ENCODE data around the gene LDB3.
"Not testable (repeated sequence)": the region's sequence is repeated elsewhere in the genome, so short reads cannot be mapped to it uniquely, and the experiment has no call there.

GRCh38 chr10:86735278-86735677, 67.0 kb downstream of the LDB3 start:
- TF ChIP-seq, protein P1, sequence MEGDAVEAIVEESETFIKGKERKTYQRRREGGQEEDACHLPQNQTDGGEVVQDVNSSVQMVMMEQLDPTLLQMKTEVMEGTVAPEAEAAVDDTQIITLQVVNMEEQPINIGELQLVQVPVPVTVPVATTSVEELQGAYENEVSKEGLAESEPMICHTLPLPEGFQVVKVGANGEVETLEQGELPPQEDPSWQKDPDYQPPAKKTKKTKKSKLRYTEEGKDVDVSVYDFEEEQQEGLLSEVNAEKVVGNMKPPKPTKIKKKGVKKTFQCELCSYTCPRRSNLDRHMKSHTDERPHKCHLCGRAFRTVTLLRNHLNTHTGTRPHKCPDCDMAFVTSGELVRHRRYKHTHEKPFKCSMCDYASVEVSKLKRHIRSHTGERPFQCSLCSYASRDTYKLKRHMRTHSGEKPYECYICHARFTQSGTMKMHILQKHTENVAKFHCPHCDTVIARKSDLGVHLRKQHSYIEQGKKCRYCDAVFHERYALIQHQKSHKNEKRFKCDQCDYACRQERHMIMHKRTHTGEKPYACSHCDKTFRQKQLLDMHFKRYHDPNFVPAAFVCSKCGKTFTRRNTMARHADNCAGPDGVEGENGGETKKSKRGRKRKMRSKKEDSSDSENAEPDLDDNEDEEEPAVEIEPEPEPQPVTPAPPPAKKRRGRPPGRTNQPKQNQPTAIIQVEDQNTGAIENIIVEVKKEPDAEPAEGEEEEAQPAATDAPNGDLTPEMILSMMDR (IDR thresholded peaks at IDR 0.05; ENCODE audit: low read length) = not testable (repeated sequence)
- TF ChIP-seq EZH2 (optimal IDR thresholded peaks at IDR 0.05; ENCODE audit: low read depth, low read length) = not testable (repeated sequence)
